GM20000 (cell line): ENCODE data around the gene B9D2.
A peak's percentile ranks its signal among the peaks of the same experiment; 100 is the strongest.

Experiments used
- DNase-seq: peaks from one replicate; pipeline ENCODE4 v3.0.0; 2012; ENCODE audit warnings: low spot score
- CTCF ChIP-seq: IDR thresholded peaks from 2 replicates; pipeline ENCODE4 v1.5.1; 2012; ENCODE audit warnings: mild to moderate bottlenecking, control low read depth; ENCODE audit errors: extremely low read depth, missing control alignments

The B9D2 gene

GRCh38 chr19:41399091-41399490, 35.1 kb upstream of the B9D2 start:
- TF ChIP-seq CTCF = no peak
- no peak for DNase-seq

GRCh38 chr19:41398598-41398997, 34.6 kb upstream of the B9D2 start:
- DNase-seq = no peak
- TF ChIP-seq CTCF = no peak

GRCh38 chr19:41398050-41398418, 34.1 kb upstream of the B9D2 start:
- DNase-seq = no peak
- no peak for TF ChIP-seq CTCF

- peak; percentile 97 for DNase-seq
- no peak for TF ChIP-seq CTCF
Observed at GRCh38 chr19:41397086-41398049, 33.4 kb upstream of the B9D2 start, which contains the start of the genes BCKDHA and EXOSC5. BCKDHA (plus strand) TSS chr19:41397818; CDS start chr19:41397828, 10 bp downstream. EXOSC5 (minus strand) TSS chr19:41397359; CDS start chr19:41397328, 31 bp downstream.

- no peak for TF ChIP-seq CTCF
- no peak for DNase-seq
Observed at GRCh38 chr19:41395355-41395754, 31.4 kb upstream of the B9D2 start.

- TF ChIP-seq CTCF = no peak
- DNase-seq = no peak
Observed at GRCh38 chr19:41392775-41393174, 28.8 kb upstream of the B9D2 start.

GRCh38 chr19:41391618-41392017, 27.7 kb upstream of the B9D2 start:
- no peak for DNase-seq
- TF ChIP-seq CTCF = no peak
